GM15510 (cell line): ENCODE data around the gene CASP9.

Source experiments
- POLR2A ChIP-seq: IDR thresholded peaks from 3 replicates; pipeline ENCODE4 v1.6.1; 2011; ENCODE audit warnings: borderline replicate concordance; ENCODE audit not compliant: insufficient read length; ENCODE audit errors: extremely low read depth

Gene CASP9

DNA sequence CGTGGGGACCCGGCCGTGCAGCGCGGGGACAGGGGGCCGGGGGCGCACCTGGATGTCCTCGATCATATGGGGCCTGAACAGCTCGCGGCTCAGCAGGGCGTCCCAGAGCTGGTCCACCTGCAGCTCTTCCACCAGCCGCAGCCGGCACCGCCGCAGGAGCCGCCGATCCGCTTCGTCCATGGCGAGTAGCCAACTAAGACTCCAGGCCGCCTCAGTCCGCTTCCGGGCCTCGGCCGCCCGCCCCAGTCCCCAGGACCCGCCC lies at the start of gene CASP9:
TSS of gene CASP9 (minus strand) at position 195 of the 262 bp plus-strand sequence. CDS start at position 180, 15 bp downstream.
- TF ChIP-seq POLR2A, result peak; percentile 87

DNA sequence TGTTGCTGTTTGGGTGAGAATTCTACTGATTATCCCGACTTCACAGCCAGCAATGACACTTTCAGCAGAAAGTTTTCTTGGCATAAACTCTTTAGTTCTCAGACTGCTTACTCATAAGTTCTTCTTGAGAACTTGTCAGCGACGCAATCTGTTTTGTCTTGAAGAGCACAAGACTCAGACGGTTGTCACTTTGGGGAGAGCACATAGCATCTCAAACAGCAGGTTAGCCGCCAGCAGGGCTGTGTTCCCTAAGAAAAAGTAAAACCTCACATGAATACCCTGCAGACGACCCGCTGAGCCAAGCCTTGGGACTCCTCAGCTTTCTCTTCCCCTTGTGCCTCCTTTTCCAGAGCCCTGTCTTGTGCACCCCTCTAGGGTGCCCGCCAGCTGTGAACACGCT lies 49.5 kb upstream of the CASP9 start:
- TF ChIP-seq POLR2A, result no peak

DNA sequence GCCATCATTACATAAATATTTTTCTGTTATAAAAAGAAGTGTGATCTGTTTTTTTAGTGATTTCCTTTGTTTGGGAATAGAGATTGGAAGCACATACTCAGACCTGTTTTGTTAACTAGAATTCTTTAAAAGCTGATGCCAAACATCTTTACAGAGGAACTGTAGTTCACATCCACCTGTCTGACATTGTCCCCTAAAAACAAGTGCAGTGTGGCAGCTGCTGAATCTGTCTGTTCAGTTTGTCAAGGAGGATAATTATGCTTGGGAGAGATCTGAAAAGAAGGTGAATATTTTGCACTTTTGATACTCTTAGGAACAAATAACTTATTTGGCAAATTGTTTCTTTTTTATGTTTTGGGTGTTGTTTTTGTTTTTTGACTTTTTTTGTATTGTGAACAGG lies 47.3 kb upstream of the CASP9 start:
- no peak for TF ChIP-seq POLR2A

DNA sequence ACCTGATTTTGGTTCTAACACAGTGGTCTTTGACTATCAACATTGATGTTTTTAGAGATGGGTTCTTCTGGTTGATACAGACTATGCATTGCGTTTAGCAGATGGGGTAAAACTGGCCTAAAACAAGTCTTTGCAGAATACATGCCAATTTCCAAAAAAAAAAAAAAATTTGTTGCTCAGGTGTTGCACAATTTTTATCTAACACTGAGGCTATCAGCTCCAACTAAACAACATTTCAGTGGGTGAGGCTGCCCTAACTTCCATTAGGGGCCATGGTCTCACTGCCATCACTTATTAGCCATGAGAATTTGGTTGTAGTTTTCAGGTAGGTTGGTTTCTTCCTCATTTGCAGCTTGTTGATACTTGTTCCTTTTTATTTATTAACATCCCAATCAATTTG lies 46.8 kb upstream of the CASP9 start:
- no peak for TF ChIP-seq POLR2A

DNA sequence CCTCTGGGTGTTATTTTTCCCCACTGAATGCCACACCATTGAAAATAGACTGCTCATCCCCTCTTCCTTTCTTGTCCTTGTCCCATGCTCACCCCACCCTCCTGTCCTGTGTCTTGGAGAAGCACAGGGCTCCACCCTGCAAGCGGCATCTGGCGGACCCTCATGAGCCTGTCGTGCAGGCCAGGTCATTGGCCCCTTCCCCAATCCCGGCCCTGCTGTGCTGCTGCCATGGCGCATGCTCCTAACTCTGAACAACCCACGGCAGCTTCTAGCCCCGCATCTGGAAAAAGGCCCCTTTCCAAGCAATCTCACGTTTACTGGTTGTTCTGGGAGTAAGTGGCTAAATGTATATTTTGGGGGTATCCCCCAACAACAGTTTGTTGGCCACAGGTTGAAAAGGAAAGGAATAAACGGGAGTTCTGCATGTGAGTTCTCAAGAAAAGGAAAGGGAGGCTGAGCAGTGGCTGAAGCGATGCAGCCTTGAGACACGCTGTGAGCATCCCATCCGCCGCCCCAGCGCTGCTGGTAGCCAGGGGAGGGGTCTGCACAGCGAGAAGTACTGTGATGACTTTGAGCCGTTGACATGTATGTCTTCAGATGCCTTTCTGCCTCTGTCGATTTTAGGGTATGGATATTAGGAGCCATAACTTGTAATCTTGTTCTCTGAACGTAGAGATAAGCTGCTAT lies 44.5 kb upstream of the CASP9 start:
- no peak for TF ChIP-seq POLR2A

DNA sequence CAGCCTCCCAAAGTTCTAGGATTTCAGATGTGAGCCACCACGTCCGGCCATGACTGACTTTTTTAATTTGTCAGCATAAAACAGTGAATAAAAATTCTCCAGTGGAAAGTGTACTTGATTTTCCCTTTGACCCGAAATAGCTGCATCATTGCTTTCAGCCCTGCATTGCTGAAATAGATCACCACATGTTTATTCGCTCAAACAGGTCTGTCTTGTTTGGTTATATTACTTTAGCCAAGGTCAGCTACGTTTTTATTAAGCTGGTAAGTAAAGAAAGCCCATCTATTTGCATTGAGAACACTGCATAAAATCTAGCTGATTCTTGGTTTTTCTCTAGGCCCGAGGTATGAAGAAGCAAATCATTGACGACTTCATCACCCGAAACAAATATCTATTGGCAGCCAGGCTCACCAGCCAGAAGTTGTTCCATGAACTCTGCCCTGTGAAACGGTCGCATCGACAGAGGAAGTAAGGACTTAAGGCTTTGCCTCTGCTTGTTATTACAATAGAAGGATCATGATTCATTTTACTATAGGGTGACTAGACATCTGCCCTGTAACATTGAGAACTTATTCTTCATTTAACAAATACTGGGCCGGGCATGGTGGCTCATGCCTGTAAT lies 35.3 kb upstream of the CASP9 start:
- TF ChIP-seq POLR2A, result no peak

DNA sequence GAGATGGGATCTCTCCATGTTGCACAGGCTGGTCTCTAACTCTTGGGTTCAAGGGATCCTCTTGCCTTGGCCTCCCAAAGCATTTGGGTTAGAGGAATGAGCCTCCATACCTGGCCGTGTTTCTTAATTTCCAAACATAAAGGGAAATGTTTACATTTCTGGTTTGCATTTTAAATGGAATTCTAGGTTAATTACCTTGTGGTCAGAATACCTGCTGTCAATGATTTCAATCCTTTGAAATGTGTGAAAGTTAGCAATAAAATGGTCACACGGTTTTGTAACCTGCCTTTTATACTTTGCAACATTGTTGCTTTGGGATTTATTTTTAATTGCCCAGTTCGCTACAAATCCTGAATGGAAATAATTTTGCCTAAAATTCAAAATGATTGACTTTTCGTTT lies 34.5 kb upstream of the CASP9 start:
- TF ChIP-seq POLR2A, result no peak

DNA sequence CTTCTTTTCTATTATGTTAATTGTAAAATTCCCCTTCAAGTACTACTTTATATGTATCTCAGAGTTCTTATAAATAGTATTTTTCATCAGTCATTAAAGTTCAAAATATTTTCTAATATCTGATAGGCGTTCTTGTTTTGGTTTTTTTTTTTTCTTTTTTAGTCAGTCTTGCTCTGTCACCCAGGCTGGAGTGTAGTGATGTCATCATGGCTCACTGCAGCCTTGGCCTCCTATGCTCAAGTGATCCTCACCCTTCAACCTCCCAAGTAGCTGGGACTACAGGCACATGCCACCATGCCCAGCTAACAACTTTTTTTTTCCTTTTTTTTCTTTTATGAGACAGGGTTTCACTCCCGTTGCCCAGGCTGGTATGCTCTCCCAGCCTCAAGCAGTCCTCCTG lies 33.6 kb upstream of the CASP9 start:
- TF ChIP-seq POLR2A, result no peak

DNA sequence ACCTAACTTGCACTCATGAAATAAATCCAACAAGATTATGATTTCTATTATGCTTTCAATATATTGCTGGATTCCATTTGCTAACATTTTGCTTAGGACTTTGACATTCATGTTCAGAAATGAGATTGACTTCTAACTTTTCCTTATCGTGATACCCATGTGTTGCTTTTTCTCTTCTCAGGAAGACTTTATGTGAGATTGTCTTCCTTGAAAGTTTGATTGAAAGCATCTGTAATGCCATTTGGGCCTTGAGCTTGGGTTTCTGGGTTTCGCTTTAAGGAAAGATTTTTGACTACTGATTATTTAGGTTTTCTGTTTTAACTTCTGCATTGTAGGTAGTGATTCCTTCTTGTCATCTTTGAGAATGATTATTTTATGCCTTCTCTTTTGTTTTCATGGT lies 33.0 kb upstream of the CASP9 start:
- TF ChIP-seq POLR2A, result no peak

DNA sequence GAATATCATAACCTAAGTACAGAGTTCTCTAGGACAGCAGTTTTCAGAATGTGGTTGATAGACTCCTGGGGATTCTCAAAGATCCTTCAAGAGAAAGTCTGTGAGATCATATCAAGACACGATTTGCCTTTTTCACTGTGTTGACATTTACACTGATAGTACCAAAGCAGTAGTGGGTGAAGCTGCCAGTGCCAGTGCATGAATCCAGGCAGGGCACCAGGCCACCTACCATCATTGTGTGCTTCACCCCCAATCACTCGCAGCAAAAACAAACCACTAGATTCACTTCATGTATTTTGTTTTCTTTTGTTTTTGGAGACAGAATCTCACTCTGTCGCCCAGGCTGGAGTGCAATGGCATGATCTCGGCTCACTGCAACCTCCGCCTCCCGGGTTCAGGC lies 26.6 kb upstream of the CASP9 start:
- no peak for TF ChIP-seq POLR2A

DNA sequence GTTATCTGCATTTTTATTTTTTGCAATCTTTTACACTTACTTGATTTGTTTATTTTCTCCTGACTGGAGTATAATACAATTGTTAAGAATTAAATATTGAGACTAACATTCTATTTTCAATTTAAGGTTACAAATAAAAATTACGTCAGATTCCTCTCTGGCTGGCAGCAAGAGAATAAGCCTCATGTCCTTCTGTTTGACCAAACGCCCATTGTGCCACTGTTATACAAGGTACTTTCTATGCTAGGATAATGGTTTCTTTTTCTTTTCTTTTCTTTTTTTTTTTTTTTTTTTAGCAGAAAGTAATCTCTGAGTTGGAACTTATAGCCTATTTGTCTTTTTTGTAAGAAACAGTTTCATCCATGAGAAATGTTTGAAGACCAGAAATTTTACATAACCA lies 22.6 kb upstream of the CASP9 start:
- no peak for TF ChIP-seq POLR2A

DNA sequence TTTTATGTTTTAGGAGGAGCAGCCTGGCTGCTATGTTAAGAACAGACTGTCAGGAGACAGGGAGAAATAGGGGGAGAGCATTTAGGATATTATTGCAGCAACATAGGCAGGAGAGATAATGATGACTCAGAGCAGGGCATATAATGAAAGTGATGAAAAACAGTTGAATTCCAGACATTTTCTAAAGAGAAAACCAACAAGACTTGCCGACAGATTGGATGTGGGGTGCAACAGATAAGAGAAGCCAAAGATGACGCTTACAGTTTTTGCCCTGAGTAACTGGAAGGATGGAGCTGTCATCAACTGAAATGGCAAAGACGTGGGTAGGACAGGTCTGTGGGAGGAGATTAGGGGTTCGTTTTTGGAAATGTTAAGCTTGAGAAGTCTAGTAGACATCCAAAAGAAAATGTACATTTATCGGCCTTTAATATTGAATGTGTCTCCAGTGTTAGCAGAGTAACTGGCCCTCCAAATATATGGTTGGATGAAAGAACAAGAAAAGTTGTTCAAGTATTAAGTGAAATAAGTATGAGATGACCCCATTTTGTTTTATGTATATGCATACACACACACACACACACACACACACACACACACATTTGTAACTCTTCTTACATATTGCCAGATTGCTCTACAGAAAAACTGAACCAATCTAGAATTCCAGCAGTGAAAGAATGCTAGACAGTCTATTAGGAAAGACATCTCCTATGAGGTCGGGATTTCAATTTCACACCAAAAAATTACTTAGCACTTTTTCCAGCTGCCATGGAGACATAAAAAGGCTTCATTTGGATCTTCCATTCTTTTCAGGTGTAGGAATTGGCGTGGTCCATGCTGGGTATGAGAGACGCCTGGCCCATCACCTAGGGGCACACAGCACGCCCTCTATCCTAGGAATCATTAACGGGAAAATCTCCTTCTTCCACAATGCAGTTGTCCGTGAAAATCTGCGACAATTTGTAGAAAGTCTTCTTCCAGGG lies 19.9 kb upstream of the CASP9 start:
- TF ChIP-seq POLR2A, result no peak

DNA sequence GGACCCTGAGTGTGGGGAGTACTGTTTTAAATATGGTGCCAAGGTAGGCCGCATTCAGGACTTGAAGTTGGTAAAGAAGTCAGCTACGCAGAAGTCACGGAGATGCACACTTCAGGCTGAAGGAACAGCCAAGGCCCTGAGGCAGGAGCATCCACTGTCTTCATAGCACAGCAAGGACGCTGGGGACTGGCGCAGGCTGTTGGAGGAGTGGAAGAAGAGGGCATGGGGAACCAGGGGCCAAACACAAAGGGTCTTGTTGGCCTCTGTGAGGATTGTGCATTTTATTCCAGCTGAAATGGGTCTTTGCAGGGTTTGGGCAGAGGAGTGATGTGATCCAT lies 19.2 kb upstream of the CASP9 start:
- TF ChIP-seq POLR2A, result no peak

DNA sequence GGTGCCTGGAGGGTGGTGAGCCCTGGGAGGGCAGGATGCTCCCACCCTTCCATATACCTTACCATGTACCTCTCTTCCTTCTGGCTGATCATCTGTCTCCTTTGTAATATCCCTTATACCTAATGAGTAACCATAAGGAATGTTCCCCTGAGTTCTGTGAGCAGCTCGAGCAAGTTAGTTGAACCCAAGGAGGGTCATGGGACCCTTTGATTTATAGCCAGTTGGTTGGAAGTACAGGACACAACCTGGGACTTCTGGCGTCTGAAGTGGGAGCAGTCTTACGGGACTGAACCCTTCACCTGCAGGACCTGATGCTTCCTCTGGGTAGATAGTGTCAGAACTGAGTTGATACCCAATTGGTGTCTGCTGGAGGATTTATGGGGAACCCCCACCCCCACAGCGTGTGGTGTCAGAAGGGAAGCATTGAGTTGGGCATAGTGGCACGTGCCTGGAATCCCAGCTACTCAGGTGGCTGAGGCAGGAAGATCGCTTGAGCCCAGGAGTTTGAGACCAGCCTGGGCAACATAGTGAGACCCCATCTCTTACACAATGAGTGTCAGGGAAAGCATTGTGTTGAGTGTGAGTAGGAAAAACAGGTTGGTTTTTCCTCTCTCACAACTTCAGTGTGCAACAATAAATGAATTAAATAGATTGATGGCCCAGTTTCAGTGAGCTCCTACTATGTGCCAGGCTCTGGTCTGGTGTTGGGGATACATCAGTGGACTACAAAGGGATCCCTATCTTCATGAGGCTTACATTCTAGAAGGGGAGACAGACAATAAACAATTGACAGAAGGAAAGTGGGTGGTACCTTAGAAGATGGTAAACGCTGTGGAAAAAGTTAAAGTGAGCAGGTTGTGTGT lies 18.6 kb upstream of the CASP9 start:
- no peak for TF ChIP-seq POLR2A
